ENCODE results near the gene P2RY12.

Gene P2RY12

GRCh38 chr3:151366993-151367392, 17.6 kb downstream of the P2RY12 start:
- H3K27ac ChIP-seq (ENCODE audit: low read length, poor library complexity, severe bottlenecking), result peak overlapping the region; percentile 20
- H3K4ac ChIP-seq (ENCODE audit: low read depth in 1 of 2, low read length in 2 of 2), result no peak overlapping the region
- H3K9ac ChIP-seq (ENCODE audit: low read length), result no peak overlapping the region
- H2BK12ac ChIP-seq (ENCODE audit: low read length in 2 of 2), result no peak overlapping the region
- no peak overlapping the region for H3K4me2 ChIP-seq (ENCODE audit: low read length, poor library complexity, severe bottlenecking)
- H3K79me1 ChIP-seq (replicated peaks; ENCODE audit: low read length, poor library complexity, severe bottlenecking), result no peaks in the 10 kb centered on the region
- H3K27me3 ChIP-seq (ENCODE audit: control insufficient read depth in 1 of 2, insufficient read depth in 1 of 2, low read length in 2 of 2), result no peaks in the 10 kb centered on the region
- no peak overlapping the region for H2BK5ac ChIP-seq (ENCODE audit: low read depth, low read length, poor library complexity, severe bottlenecking)
- no peak overlapping the region for H2AK5ac ChIP-seq (ENCODE audit: low read length, severe bottlenecking)
- H2BK120ac ChIP-seq (ENCODE audit: low read depth, low read length), result no peak overlapping the region
- H4K91ac ChIP-seq (ENCODE audit: low read length), result no peak overlapping the region
- H3K14ac ChIP-seq (ENCODE audit: low read length in 2 of 2), result no peak overlapping the region
- no peak overlapping the region for H3K23ac ChIP-seq (ENCODE audit: low read length in 2 of 2)
- no peak overlapping the region for H2BK15ac ChIP-seq (ENCODE audit: low read depth, poor library complexity, severe bottlenecking)
- H3K9me3 ChIP-seq (ENCODE audit: control insufficient read depth, low read length), result no peaks in the 10 kb centered on the region
- WGBS, result 94% methylated on average over 1 of the region's 3 CpGs
- H2AFZ ChIP-seq (ENCODE audit: low read depth, low read length), result no peak overlapping the region
- H3K18ac ChIP-seq (ENCODE audit: low read depth in 1 of 2, low read length in 2 of 2), result no peak overlapping the region
- H3K36me3 ChIP-seq (ENCODE audit: control insufficient read depth in 1 of 2, insufficient read depth in 2 of 2, low read depth in 1 of 2, low read length in 2 of 2), result no peaks in the 10 kb centered on the region
- H3K4me3 ChIP-seq (ENCODE audit: insufficient read depth in 1 of 2, low read depth in 1 of 2, low read length in 2 of 2), result no peak overlapping the region
- DNase-seq, result no peak
- H4K8ac ChIP-seq (ENCODE audit: low read length), result no peak overlapping the region
- peaks cover 2% of the 10 kb centered on the region for H3K4me1 ChIP-seq (ENCODE audit: control insufficient read depth, insufficient read depth, low read depth, low read length)

- Histone ChIP-seq H3K23ac (ENCODE audit: low read length in 2 of 2) (no peak overlapping the region), H2BK15ac (ENCODE audit: low read depth, poor library complexity, severe bottlenecking) (no peak overlapping the region), H2BK120ac (ENCODE audit: low read depth, low read length) (no peak overlapping the region), H3K27me3 (ENCODE audit: control insufficient read depth in 1 of 2, insufficient read depth in 1 of 2, low read length in 2 of 2) (no peaks in the 10 kb centered on the region), H3K18ac (ENCODE audit: low read depth in 1 of 2, low read length in 2 of 2) (no peak overlapping the region), H3K27ac (ENCODE audit: low read length, poor library complexity, severe bottlenecking) (peak overlapping the region; percentile 4), H3K4ac (ENCODE audit: low read depth in 1 of 2, low read length in 2 of 2) (no peak overlapping the region), H3K14ac (ENCODE audit: low read length in 2 of 2) (no peak overlapping the region), H2BK12ac (ENCODE audit: low read length in 2 of 2) (no peak overlapping the region), H3K4me2 (ENCODE audit: low read length, poor library complexity, severe bottlenecking) (no peak overlapping the region), H3K9ac (ENCODE audit: low read length) (no peak overlapping the region), H3K9me3 (ENCODE audit: control insufficient read depth, low read length) (no peaks in the 10 kb centered on the region), H2AK5ac (ENCODE audit: low read length, severe bottlenecking) (no peak overlapping the region), H3K79me1 (replicated peaks; ENCODE audit: low read length, poor library complexity, severe bottlenecking) (no peaks in the 10 kb centered on the region), H2BK5ac (ENCODE audit: low read depth, low read length, poor library complexity, severe bottlenecking) (no peak overlapping the region), H3K4me1 (ENCODE audit: control insufficient read depth, insufficient read depth, low read depth, low read length) (peaks cover 2% of the 10 kb centered on the region), H2AFZ (ENCODE audit: low read depth, low read length) (no peak overlapping the region), H3K36me3 (ENCODE audit: control insufficient read depth in 1 of 2, insufficient read depth in 2 of 2, low read depth in 1 of 2, low read length in 2 of 2) (no peaks in the 10 kb centered on the region), H3K4me3 (ENCODE audit: insufficient read depth in 1 of 2, low read depth in 1 of 2, low read length in 2 of 2) (no peak overlapping the region), H4K91ac (ENCODE audit: low read length) (no peak overlapping the region), H4K8ac (ENCODE audit: low read length) (no peak overlapping the region)
- WGBS, result 70% methylated on average over 3 of the region's 3 CpGs
- no peak for DNase-seq
These were observed 21.8 kb downstream of the P2RY12 start for GRCh38 chr3:151362751-151363174.

- Histone ChIP-seq H3K4me2 (ENCODE audit: low read length, poor library complexity, severe bottlenecking) (no peak overlapping the region), H2BK12ac (ENCODE audit: low read length in 2 of 2) (no peak overlapping the region), H2BK120ac (ENCODE audit: low read depth, low read length) (no peak overlapping the region), H2AFZ (ENCODE audit: low read depth, low read length) (no peak overlapping the region), H3K4ac (ENCODE audit: low read depth in 1 of 2, low read length in 2 of 2) (no peak overlapping the region), H3K79me1 (replicated peaks; ENCODE audit: low read length, poor library complexity, severe bottlenecking) (no peaks in the 10 kb centered on the region), H3K23ac (ENCODE audit: low read length in 2 of 2) (no peak overlapping the region), H3K27me3 (ENCODE audit: control insufficient read depth in 1 of 2, insufficient read depth in 1 of 2, low read length in 2 of 2) (no peaks in the 10 kb centered on the region), H2BK15ac (ENCODE audit: low read depth, poor library complexity, severe bottlenecking) (no peak overlapping the region), H3K4me1 (ENCODE audit: control insufficient read depth, insufficient read depth, low read depth, low read length) (no peaks in the 10 kb centered on the region), H3K27ac (ENCODE audit: low read length, poor library complexity, severe bottlenecking) (no peak overlapping the region), H4K8ac (ENCODE audit: low read length) (no peak overlapping the region), H3K14ac (ENCODE audit: low read length in 2 of 2) (no peak overlapping the region), H2AK5ac (ENCODE audit: low read length, severe bottlenecking) (no peak overlapping the region), H3K36me3 (ENCODE audit: control insufficient read depth in 1 of 2, insufficient read depth in 2 of 2, low read depth in 1 of 2, low read length in 2 of 2) (no peaks in the 10 kb centered on the region), H2BK5ac (ENCODE audit: low read depth, low read length, poor library complexity, severe bottlenecking) (no peak overlapping the region), H3K18ac (ENCODE audit: low read depth in 1 of 2, low read length in 2 of 2) (no peak overlapping the region), H3K4me3 (ENCODE audit: insufficient read depth in 1 of 2, low read depth in 1 of 2, low read length in 2 of 2) (no peak overlapping the region), H4K91ac (ENCODE audit: low read length) (no peak overlapping the region), H3K9ac (ENCODE audit: low read length) (peak overlapping the region; percentile 13), H3K9me3 (ENCODE audit: control insufficient read depth, low read length) (no peaks in the 10 kb centered on the region)
- no CpG with 5 or more reads among the region's 2 CpGs for WGBS
- no peak for DNase-seq
These were observed 27.1 kb downstream of the P2RY12 start for GRCh38 chr3:151357463-151357850.

GRCh38 chr3:151356794-151357462, 27.6 kb downstream of the P2RY12 start:
- DNase-seq, result no peak
- Histone ChIP-seq H3K4me3 (ENCODE audit: insufficient read depth in 1 of 2, low read depth in 1 of 2, low read length in 2 of 2) (no peak overlapping the region), H2AFZ (ENCODE audit: low read depth, low read length) (no peak overlapping the region), H3K36me3 (ENCODE audit: control insufficient read depth in 1 of 2, insufficient read depth in 2 of 2, low read depth in 1 of 2, low read length in 2 of 2) (no peaks in the 10 kb centered on the region), H2BK5ac (ENCODE audit: low read depth, low read length, poor library complexity, severe bottlenecking) (no peak overlapping the region), H3K14ac (ENCODE audit: low read length in 2 of 2) (no peak overlapping the region), H3K9me3 (ENCODE audit: control insufficient read depth, low read length) (no peaks in the 10 kb centered on the region), H2AK5ac (ENCODE audit: low read length, severe bottlenecking) (no peak overlapping the region), H3K9ac (ENCODE audit: low read length) (peak overlapping the region; percentile 13), H4K91ac (ENCODE audit: low read length) (no peak overlapping the region), H3K23ac (ENCODE audit: low read length in 2 of 2) (no peak overlapping the region), H3K27me3 (ENCODE audit: control insufficient read depth in 1 of 2, insufficient read depth in 1 of 2, low read length in 2 of 2) (no peaks in the 10 kb centered on the region), H3K27ac (ENCODE audit: low read length, poor library complexity, severe bottlenecking) (no peak overlapping the region), H3K18ac (ENCODE audit: low read depth in 1 of 2, low read length in 2 of 2) (no peak overlapping the region), H3K79me1 (replicated peaks; ENCODE audit: low read length, poor library complexity, severe bottlenecking) (no peaks in the 10 kb centered on the region), H3K4ac (ENCODE audit: low read depth in 1 of 2, low read length in 2 of 2) (no peak overlapping the region), H2BK15ac (ENCODE audit: low read depth, poor library complexity, severe bottlenecking) (no peak overlapping the region), H2BK120ac (ENCODE audit: low read depth, low read length) (no peak overlapping the region), H3K4me1 (ENCODE audit: control insufficient read depth, insufficient read depth, low read depth, low read length) (no peaks in the 10 kb centered on the region), H2BK12ac (ENCODE audit: low read length in 2 of 2) (no peak overlapping the region), H4K8ac (ENCODE audit: low read length) (no peak overlapping the region), H3K4me2 (ENCODE audit: low read length, poor library complexity, severe bottlenecking) (no peak overlapping the region)
- WGBS, result 41% methylated on average over 2 of the region's 2 CpGs
